ENCODE data around the gene ERBB4. TPM values are rescaled to one million over a fixed set of nuclear protein-coding genes. Genes with fewer than 3 reads are reported as not detected.

ERBB4 gene
- total RNA-seq, 1 donor from 2014 or later: 8.3 TPM

DNA sequence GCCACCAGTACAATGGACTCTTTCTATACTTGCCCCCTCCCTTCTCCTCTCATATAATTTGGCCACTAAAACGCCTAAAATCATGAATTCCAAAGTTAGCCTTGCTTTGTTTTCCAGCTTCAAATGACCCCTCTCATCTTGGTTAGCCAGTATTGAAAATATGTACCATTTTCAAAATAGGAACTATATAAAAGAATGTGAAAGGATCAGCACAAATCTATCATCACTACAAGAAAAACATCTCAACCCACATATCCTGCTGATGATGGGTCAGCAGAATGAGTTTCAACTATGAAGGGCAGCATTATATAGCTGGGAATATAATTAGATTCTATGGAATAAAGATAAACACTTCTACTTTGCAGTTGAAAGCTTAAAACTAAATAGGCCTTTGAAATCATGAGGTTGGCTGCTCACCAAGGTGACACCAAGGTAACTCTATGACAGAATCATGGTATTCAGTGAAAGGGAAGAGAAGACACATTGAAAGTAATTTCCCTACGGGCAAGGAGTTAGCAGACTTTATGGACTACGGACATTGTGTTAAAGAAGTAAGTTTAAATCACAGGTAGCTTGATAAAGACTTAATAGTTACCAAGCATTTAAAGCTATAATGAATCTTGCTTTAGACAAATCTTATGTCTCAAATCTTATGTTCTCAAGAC is 1109.2 kb downstream of the ERBB4 start:
- DNase-seq: no peak
- no peaks in the 10 kb centered on the region for H3K36me3 ChIP-seq
- H3K9me3 ChIP-seq (replicated peaks): no peaks in the 10 kb centered on the region
- no peak overlapping the region for H3K4me3 ChIP-seq
- H3K27me3 ChIP-seq (ENCODE audit: low read depth): no peaks in the 10 kb centered on the region
- TF ChIP-seq, protein P1, sequence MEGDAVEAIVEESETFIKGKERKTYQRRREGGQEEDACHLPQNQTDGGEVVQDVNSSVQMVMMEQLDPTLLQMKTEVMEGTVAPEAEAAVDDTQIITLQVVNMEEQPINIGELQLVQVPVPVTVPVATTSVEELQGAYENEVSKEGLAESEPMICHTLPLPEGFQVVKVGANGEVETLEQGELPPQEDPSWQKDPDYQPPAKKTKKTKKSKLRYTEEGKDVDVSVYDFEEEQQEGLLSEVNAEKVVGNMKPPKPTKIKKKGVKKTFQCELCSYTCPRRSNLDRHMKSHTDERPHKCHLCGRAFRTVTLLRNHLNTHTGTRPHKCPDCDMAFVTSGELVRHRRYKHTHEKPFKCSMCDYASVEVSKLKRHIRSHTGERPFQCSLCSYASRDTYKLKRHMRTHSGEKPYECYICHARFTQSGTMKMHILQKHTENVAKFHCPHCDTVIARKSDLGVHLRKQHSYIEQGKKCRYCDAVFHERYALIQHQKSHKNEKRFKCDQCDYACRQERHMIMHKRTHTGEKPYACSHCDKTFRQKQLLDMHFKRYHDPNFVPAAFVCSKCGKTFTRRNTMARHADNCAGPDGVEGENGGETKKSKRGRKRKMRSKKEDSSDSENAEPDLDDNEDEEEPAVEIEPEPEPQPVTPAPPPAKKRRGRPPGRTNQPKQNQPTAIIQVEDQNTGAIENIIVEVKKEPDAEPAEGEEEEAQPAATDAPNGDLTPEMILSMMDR (IDR thresholded peaks at IDR 0.05; ENCODE audit: borderline replicate concordance): no peak
- H3K4me1 ChIP-seq: no peaks in the 10 kb centered on the region
- intact Hi-C loops (cut with micrococcal nuclease): no loop called here
- H3K27ac ChIP-seq (replicated peaks): no peak overlapping the region

DNA sequence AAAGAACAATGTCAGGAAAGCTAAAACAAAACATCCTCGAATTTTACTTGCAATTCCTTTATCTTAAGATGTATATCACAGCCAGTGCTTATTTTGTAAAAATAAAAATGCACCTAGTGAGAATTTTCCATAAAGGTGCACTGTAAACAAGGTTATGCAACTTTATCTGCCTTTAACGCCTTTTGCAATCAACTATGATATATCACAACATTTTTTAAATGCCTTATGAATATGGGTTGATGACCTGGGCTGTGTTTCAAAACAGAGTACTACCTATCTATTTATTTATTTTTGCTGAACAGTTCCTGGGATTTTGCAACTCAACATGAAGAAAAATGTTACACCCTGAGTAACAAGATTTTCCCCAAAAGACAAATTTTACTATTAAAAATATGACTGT is 1112.4 kb downstream of the ERBB4 start:
- no peak overlapping the region for H3K27ac ChIP-seq (replicated peaks)
- DNase-seq: no peak
- H3K36me3 ChIP-seq: no peaks in the 10 kb centered on the region
- no peak overlapping the region for H3K4me3 ChIP-seq
- no peaks in the 10 kb centered on the region for H3K27me3 ChIP-seq (ENCODE audit: low read depth)
- intact Hi-C loops (cut with micrococcal nuclease): no loop called here
- H3K9me3 ChIP-seq (replicated peaks): no peaks in the 10 kb centered on the region
- H3K4me1 ChIP-seq: no peaks in the 10 kb centered on the region
- TF ChIP-seq, protein P1 (IDR thresholded peaks at IDR 0.05; ENCODE audit: borderline replicate concordance): no peak

DNA sequence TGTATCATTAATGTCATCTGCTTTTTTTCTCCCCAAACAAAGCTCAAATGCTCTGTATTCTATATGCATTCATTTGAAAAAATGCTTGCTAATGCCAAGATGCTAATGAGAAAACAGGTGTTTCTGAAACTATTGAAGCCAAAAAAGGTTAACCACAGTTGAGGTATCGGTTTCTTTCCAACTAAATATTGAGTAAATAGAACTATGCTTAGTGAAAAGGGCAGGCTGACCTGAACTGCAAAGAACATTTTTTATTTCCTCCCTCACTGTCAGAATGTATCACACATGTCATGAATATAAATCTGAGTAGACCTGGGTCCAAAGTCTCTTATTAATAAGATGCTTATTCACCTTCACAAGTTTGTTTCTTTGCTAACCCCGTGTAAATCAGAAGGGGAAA is 1115.6 kb downstream of the ERBB4 start:
- intact Hi-C loops (cut with micrococcal nuclease): no loop called here
- no peak for DNase-seq

DNA sequence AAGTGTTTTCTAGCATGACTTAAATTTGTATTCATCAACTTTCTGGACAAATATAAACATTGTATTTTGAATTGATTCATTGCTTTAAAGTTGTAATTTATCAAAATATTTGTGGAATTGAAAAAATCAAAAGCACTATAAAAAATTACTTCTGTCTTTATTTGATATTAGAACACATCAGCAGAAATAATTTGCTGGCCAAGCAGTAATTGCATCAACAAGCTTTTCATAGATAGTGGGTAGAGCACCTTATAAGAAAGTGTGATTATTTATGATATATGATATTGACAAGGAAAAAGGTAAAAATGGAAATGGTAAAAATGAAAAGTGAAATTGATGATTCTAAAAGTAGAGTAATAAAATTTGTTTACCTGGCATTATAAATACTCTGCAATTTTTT is 1121.1 kb downstream of the ERBB4 start:
- Histone ChIP-seq H3K4me1 (no peaks in the 10 kb centered on the region), H3K36me3 (no peaks in the 10 kb centered on the region), H3K27ac (replicated peaks) (no peak overlapping the region), H3K9me3 (replicated peaks) (peaks cover 7% of the 10 kb centered on the region), H3K27me3 (ENCODE audit: low read depth) (no peaks in the 10 kb centered on the region), H3K4me3 (no peak overlapping the region)
- intact Hi-C loops (cut with micrococcal nuclease): no loop called here
- TF ChIP-seq, protein P1 (IDR thresholded peaks at IDR 0.05; ENCODE audit: borderline replicate concordance): no peak
- DNase-seq: no peak

More for the DNA sequence above, 1115.6 kb downstream of the ERBB4 start:
- H3K4me3 ChIP-seq: no peak overlapping the region
- H3K4me1 ChIP-seq: no peaks in the 10 kb centered on the region
- H3K36me3 ChIP-seq: no peaks in the 10 kb centered on the region
- H3K9me3 ChIP-seq (replicated peaks): no peaks in the 10 kb centered on the region
- H3K27ac ChIP-seq (replicated peaks): no peak overlapping the region
- no peaks in the 10 kb centered on the region for H3K27me3 ChIP-seq (ENCODE audit: low read depth)
- TF ChIP-seq, protein P1 (IDR thresholded peaks at IDR 0.05; ENCODE audit: borderline replicate concordance): no peak

DNA sequence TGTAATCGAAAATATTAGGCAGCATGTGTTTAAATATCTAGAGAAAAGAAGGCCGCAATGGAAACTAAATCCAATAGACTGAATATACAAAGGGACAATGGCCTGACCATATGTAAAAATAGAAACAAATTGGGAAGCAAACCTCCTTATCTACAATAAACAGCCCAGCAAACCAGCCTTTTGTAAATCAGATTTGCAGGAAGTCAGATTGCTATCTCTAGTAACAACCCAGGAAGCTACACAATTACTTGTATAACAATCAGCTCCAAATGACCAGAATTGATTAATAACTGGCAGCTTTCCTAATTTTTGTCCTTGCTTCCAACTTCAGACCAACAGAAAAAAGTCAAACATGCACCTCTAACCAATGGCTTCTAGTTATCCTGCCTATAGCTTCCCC is 1122.2 kb downstream of the ERBB4 start:
- intact Hi-C loops (cut with micrococcal nuclease): no loop called here
- Histone ChIP-seq H3K4me3 (no peak overlapping the region), H3K27me3 (ENCODE audit: low read depth) (no peaks in the 10 kb centered on the region), H3K27ac (replicated peaks) (no peak overlapping the region), H3K9me3 (replicated peaks) (peaks cover 7% of the 10 kb centered on the region), H3K4me1 (no peaks in the 10 kb centered on the region), H3K36me3 (no peaks in the 10 kb centered on the region)
- TF ChIP-seq, protein P1 (IDR thresholded peaks at IDR 0.05; ENCODE audit: borderline replicate concordance): no peak
- no peak for DNase-seq
